OCI-LY1 (cell line): ENCODE data around the gene ADAMTS10.

Source experiments
- H2AFZ ChIP-seq: fragments of 200-600 bp; sonication (generic), shearing (Covaris generic); 2 replicates; pipeline ENCODE4 v1.6.0; 2014; ENCODE audit warnings: antibody characterized with exemption, mild to moderate bottlenecking, low read length
- H3F3A ChIP-seq: fragments of 200-600 bp; sonication (generic), shearing (Covaris generic); 2 replicates; pipeline ENCODE4 v1.6.0; 2014; ENCODE audit warnings: mild to moderate bottlenecking, antibody characterized with exemption, low read length, moderate library complexity; ENCODE audit not compliant: insufficient read depth
- H3K27ac ChIP-seq: fragments of 200-600 bp; sonication (generic); 2 replicates; pipeline ENCODE4 v1.5.1; 2014; ENCODE audit warnings: low read length, mixed run types, mild to moderate bottlenecking, low read depth; ENCODE audit not compliant: poor library complexity, severe bottlenecking
- H3K27me3 ChIP-seq: fragments of 200-600 bp; sonication (generic); 2 replicates; pipeline ENCODE4 v1.6.0; 2014; ENCODE audit warnings: antibody characterized with exemption, mild to moderate bottlenecking, low read length, moderate library complexity; ENCODE audit not compliant: insufficient read depth
- H3K36me3 ChIP-seq: fragments of 200-600 bp; sonication (generic); 2 replicates; pipeline ENCODE4 v1.6.1; 2014; ENCODE audit warnings: mild to moderate bottlenecking, antibody characterized with exemption, low read length, moderate library complexity, mixed read lengths; ENCODE audit not compliant: insufficient read depth
- H3K4me1 ChIP-seq: fragments of 200-600 bp; sonication (generic); 2 replicates; pipeline ENCODE4 v1.5.1; 2014; ENCODE audit warnings: mild to moderate bottlenecking, low read length, moderate library complexity; ENCODE audit not compliant: insufficient read depth, severe bottlenecking
- H3K4me2 ChIP-seq: fragments of 200-600 bp; sonication (generic), shearing (Covaris generic); 2 replicates; pipeline ENCODE4 v1.6.1; 2014; ENCODE audit warnings: low read length
- H3K4me3 ChIP-seq: fragments of 200-600 bp; sonication (generic); 2 replicates; pipeline ENCODE4 v1.5.1; 2014; ENCODE audit warnings: low read length, low read depth, mild to moderate bottlenecking, mixed read lengths; ENCODE audit not compliant: poor library complexity, severe bottlenecking
- H3K79me2 ChIP-seq: fragments of 200-600 bp; shearing (Covaris generic); 2 replicates; pipeline ENCODE4 v1.6.1; 2016; ENCODE audit warnings: mixed run types, low read length, mixed read lengths; ENCODE audit not compliant: insufficient read depth
- H3K9ac ChIP-seq: fragments of 200-600 bp; sonication (generic), shearing (Covaris generic); 2 replicates; pipeline ENCODE4 v1.6.1; 2014; ENCODE audit warnings: mild to moderate bottlenecking, low read length, mixed read lengths
- H3K9me2 ChIP-seq: fragments of 200-600 bp; sonication (generic), shearing (Covaris generic); 2 replicates; pipeline ENCODE4 v1.6.1; 2014; ENCODE audit warnings: low read depth, mild to moderate bottlenecking, low read length, mixed read lengths
- H3K9me3 ChIP-seq: fragments of 200-600 bp; shearing (Covaris generic); 2 replicates; pipeline ENCODE4 v1.6.1; 2014; ENCODE audit warnings: low read length, mixed read lengths
- H4K20me1 ChIP-seq: fragments of 200-600 bp; sonication (generic), shearing (Covaris generic); 2 replicates; pipeline ENCODE4 v1.6.0; 2016; ENCODE audit warnings: mild to moderate bottlenecking, low read length; ENCODE audit not compliant: insufficient read depth
- CTCF ChIP-seq: fragments of 200-600 bp; sonication (generic), shearing (Covaris generic); IDR thresholded peaks from 2 replicates; pipeline ENCODE4 v1.5.1; 2017; ENCODE audit warnings: mild to moderate bottlenecking, antibody characterized with exemption, low read length, moderate library complexity, mixed read lengths
- EZH2 ChIP-seq: fragments of 200-600 bp; sonication (generic), shearing (Covaris generic); IDR thresholded peaks from 2 replicates; pipeline ENCODE4 v1.8.0; 2017; ENCODE audit warnings: borderline replicate concordance, mixed run types, mild to moderate bottlenecking, antibody characterized with exemption, low read length, moderate library complexity, mixed read lengths

Gene ADAMTS10

GRCh38 chr19:8610041-8610935 lies at the start of gene ADAMTS10:
Gene ADAMTS10, minus strand, starts transcription at chr19:8610715. Its CDS starts 5,005 bp downstream, at chr19:8605710.
- Histone ChIP-seq H3K4me2 (no peak within 1 kb of the TSS; the same call in 1 of the 2 replicates), H3F3A (no peaks in the 10 kb centered on the region), H4K20me1 (no peaks in the 10 kb centered on the region), H3K27ac (no peak within 1 kb of the TSS), H2AFZ (no peak within 1 kb of the TSS), H3K9me3 (no peaks in the 10 kb centered on the region), H3K4me3 (peak within 1 kb of the TSS; percentile 21), H3K4me1 (no peaks in the 10 kb centered on the region), H3K9ac (no peak within 1 kb of the TSS), H3K36me3 (no peaks in the 10 kb centered on the region), H3K9me2 (no peaks in the 10 kb centered on the region), H3K27me3 (0 out of 2 replicates have a peak, but pooled peaks cover 6% of the 10 kb centered on the region), H3K79me2 (no peaks in the 10 kb centered on the region)
- TF ChIP-seq EZH2, result no peak
- no peak for TF ChIP-seq CTCF

DNA sequence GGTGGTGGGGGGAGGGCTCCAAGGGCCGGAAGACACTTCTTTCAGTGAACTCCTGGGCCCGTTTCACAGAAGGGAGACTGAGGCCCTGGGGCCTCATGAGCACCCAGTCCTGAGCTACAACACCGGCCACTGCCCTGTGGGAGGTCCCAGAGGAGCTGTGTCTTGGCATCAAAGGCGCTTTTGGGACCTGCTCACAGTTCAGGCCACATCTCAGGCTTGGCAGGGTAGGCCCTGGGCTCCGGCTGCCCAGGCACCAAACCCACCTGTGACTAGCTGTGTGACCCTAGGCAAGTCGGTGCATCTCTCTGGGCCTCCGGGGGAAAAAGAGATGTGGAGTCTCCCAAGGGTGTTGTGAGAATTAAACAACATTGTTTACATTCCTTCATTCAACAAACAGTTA lies 49.4 kb upstream of the ADAMTS10 start:
- Histone ChIP-seq H3K36me3 (no peaks in the 10 kb centered on the region), H3K27ac (no peak overlapping the region), H3K9me2 (no peaks in the 10 kb centered on the region), H3K4me1 (no peaks in the 10 kb centered on the region), H2AFZ (no peak overlapping the region), H3F3A (no peaks in the 10 kb centered on the region), H4K20me1 (no peaks in the 10 kb centered on the region), H3K79me2 (no peaks in the 10 kb centered on the region), H3K9me3 (no peaks in the 10 kb centered on the region), H3K4me3 (no peak overlapping the region), H3K4me2 (no peak overlapping the region), H3K9ac (no peak overlapping the region), H3K27me3 (no peaks in the 10 kb centered on the region)
- no peak for TF ChIP-seq EZH2
- no peak for TF ChIP-seq CTCF

DNA sequence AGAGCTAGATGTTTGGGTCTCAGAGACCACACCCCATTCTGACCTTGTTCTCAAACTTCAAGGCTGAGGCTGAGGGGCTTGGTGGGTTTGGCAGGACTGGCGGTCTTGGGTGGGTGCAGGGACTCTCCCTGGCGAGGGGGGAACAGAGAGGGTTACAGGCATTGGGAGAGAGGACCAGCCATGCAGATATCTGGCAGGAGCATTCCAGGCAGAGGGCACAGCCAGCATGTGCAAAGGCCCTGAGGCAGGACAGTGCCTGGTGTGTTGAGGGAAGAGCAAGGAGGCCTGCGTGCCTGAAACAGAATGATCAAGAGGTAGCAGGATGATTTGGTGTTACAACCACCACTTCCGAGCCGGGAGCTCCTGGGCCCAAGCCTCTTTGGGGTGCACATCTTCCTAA lies 47.4 kb upstream of the ADAMTS10 start:
- H3K9me2 ChIP-seq, result no peaks in the 10 kb centered on the region
- H3K27me3 ChIP-seq, result no peaks in the 10 kb centered on the region
- H4K20me1 ChIP-seq, result no peaks in the 10 kb centered on the region
- no peaks in the 10 kb centered on the region for H3K36me3 ChIP-seq
- no peak overlapping the region for H3K9ac ChIP-seq
- no peaks in the 10 kb centered on the region for H3K9me3 ChIP-seq
- no peak overlapping the region for H3K4me2 ChIP-seq
- TF ChIP-seq CTCF (no peak), EZH2 (no peak)
- H3K4me3 ChIP-seq, result no peak overlapping the region
- H3K27ac ChIP-seq, result no peak overlapping the region
- H2AFZ ChIP-seq, result no peak overlapping the region
- no peaks in the 10 kb centered on the region for H3K79me2 ChIP-seq
- H3K4me1 ChIP-seq, result no peaks in the 10 kb centered on the region
- H3F3A ChIP-seq, result no peaks in the 10 kb centered on the region
